Nephron progenitor cell (in vitro differentiated cells): ENCODE results near the gene SFXN5.

Experiments
- DNase-seq: peaks from one replicate; pipeline ENCODE4 v3.0.0; 2021
- H3K27ac Mint-ChIP-seq: 2 replicates; pipeline ENCODE4 v1.8.0; 2021; ENCODE audit warnings: mild to moderate bottlenecking, moderate library complexity, mixed read lengths
- H3K27me3 Mint-ChIP-seq: 2 replicates; pipeline ENCODE4 v1.8.0; 2021; ENCODE audit warnings: mild to moderate bottlenecking, low read depth, mixed read lengths; ENCODE audit not compliant: poor library complexity
- H3K36me3 Mint-ChIP-seq: 2 replicates; pipeline ENCODE4 v1.8.0; 2021; ENCODE audit warnings: low read depth, mixed read lengths
- H3K4me1 Mint-ChIP-seq: 2 replicates; pipeline ENCODE4 v1.8.0; 2021; ENCODE audit warnings: mixed read lengths
- H3K4me3 Mint-ChIP-seq: 2 replicates; pipeline ENCODE4 v1.8.0; 2021; ENCODE audit warnings: mild to moderate bottlenecking, moderate library complexity, mixed read lengths
- H3K9me3 Mint-ChIP-seq: 2 replicates; pipeline ENCODE4 v1.8.0; 2021; ENCODE audit warnings: mild to moderate bottlenecking, moderate library complexity, mixed read lengths
- CTCF ChIP-seq: fragments of 200-600 bp; sonication (generic); IDR thresholded peaks from 2 replicates; pipeline ENCODE4 v1.5.0; 2021; ENCODE audit warnings: antibody characterized with exemption

Gene SFXN5

DNA sequence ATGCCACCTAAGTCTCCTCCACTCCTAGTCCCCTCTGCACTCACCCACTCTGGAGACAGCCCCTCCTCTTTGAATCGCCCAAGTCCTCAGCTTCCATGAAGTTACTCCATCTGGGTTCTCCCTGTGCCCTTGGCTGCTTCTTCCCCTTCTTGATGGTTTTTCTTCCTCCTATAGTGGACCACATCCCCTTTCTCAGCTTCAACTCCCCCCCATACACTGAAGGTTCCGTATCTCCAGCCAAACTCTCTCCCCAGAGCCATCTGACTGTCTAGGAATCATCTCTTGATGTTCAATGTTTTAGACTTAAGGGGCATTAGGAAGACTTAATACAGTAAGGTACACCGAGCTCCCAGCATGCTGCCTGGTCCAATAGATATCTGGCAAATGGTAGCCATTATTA lies 114.6 kb downstream of the SFXN5 start:
- Mint-ChIP-seq H3K27ac (no peak overlapping the region), H3K9me3 (no peaks in the 10 kb centered on the region), H3K4me3 (no peak overlapping the region), H3K36me3 (no peaks in the 10 kb centered on the region), H3K4me1 (peaks cover 69% of the 10 kb centered on the region), H3K27me3 (peaks cover 13% of the 10 kb centered on the region)
- no peak for TF ChIP-seq CTCF
- DNase-seq: no peak

DNA sequence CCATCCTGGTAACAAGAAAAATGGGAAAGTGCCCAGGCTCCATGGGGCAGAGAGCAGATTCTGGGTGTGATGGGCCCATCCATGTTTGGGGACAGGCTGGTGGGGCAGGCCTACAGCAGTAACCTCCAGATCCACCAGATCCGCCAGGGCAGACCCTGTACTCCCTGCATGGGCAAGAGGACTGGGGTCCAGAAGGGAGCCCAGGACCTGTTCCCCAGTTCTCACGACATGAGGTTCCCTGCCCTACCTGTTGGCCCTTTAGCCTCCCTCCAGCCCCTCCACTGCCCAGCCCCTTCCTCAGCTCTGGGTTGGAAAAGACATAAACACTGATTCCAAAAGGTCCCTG lies 115.5 kb downstream of the SFXN5 start:
- no peak overlapping the region for H3K4me3 Mint-ChIP-seq
- TF ChIP-seq CTCF: no peak
- H3K27me3 Mint-ChIP-seq: peaks cover 14% of the 10 kb centered on the region
- H3K4me1 Mint-ChIP-seq: peaks cover 71% of the 10 kb centered on the region
- H3K9me3 Mint-ChIP-seq: no peaks in the 10 kb centered on the region
- H3K36me3 Mint-ChIP-seq: no peaks in the 10 kb centered on the region
- no peak overlapping the region for H3K27ac Mint-ChIP-seq
- DNase-seq: no peak

DNA sequence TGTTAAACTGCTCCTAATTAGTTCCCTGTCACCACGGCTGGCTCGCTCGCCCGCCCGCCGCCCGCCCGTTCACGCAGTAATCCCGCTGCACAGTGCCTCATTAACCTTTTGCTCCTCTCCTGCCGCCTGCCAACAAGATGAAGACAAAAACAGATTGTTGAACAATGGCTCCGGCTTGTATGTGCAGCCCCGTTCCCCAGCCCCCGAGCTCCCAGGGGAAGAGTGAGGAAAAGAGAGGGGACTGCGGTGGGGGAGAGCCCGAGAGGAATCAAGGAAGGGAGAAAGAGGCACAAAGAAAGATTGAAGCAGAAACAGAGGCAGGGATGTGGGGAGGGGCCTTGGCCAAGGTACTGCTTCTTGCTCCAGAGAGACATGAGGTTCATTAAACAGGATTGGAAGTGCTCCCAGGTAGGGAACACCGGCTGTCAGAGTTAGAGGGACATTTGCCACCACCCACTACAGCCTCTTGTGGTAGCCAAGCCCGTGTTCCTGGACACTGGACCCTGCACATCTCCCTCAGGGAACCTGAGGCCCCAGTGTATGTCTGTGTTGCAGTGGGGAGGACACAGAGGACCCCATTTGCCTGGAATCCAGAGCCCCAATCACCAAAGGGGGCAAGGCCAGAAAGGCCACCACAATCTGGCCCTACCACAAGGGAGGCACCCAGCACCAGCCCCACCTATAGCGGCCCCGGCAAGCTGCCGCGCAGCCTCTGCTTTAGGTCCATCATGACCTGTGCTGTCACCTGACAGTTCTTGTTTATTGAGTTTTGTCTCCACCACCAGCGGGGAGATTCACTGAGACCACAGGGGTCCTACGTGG lies 116.1 kb downstream of the SFXN5 start:
- peaks cover 14% of the 10 kb centered on the region for H3K27me3 Mint-ChIP-seq
- H3K9me3 Mint-ChIP-seq: no peaks in the 10 kb centered on the region
- no peak overlapping the region for H3K27ac Mint-ChIP-seq
- TF ChIP-seq CTCF: no peak
- H3K36me3 Mint-ChIP-seq: no peaks in the 10 kb centered on the region
- peak overlapping the region; percentile 52 for H3K4me3 Mint-ChIP-seq
- peaks cover 65% of the 10 kb centered on the region for H3K4me1 Mint-ChIP-seq
- peak; percentile 27 for DNase-seq

DNA sequence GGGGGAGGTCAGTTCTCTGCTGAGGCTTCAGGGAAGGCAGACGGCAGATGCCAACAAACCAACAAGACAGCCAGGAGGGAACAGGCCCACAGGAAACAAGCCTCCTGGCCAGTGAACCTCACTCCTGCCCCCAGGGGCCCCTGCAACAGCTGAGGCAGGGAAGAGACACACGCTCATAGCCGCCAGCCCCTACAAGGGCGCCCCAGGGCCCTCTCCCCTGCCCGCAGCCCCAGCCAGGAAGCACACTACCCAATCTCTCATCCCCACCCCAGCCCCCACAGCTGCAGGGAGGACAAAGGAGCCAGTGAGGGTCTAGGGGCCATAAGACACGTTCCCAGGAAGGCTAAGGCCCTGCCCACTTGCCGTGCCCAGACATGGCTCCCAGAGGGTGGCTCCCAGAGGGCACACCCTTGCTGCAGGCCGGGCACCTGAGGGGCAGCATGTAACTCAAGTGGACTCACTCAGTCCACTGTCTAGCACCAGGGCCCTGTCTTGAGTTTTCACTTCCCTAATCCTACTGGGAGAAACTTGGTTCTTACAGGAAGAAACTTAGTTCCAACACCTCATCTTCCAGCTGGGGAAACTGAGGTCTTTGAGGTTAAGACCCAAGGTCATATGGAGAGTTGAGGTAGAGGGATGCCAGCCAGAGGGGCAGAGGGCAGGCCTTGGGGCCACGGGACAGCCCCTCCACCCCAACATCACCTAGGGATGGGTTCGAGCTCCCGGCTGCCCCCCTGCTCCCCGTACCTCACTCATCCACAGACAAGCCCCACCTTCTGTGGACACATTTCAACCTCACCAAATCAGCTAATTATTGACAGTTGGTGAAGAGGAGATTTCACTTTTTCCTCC lies 116.9 kb downstream of the SFXN5 start:
- TF ChIP-seq CTCF: no peak
- Mint-ChIP-seq H3K4me1 (peaks cover 57% of the 10 kb centered on the region), H3K27me3 (peaks cover 14% of the 10 kb centered on the region), H3K36me3 (no peaks in the 10 kb centered on the region), H3K27ac (no peak overlapping the region), H3K9me3 (no peaks in the 10 kb centered on the region), H3K4me3 (peak overlapping the region; percentile 52)
- DNase-seq: no peak

GRCh38 chr2:72953976-72954375 lies 117.5 kb downstream of the SFXN5 start:
- TF ChIP-seq CTCF: no peak
- Mint-ChIP-seq H3K27ac (no peak overlapping the region), H3K36me3 (no peaks in the 10 kb centered on the region), H3K4me1 (peaks cover 50% of the 10 kb centered on the region), H3K9me3 (no peaks in the 10 kb centered on the region), H3K4me3 (no peak overlapping the region), H3K27me3 (peaks cover 15% of the 10 kb centered on the region)
- no peak for DNase-seq
